AG08396 (cell line): ENCODE measurements around the gene SKA3.
"Not testable (repeated sequence)": the region's sequence is repeated elsewhere in the genome, so short reads cannot be mapped to it uniquely, and the experiment has no call there.

Experiments used
- DNase-seq: peaks from one replicate; pipeline ENCODE4 v3.0.0; 2012; ENCODE audit warnings: low spot score, mixed read lengths

The SKA3 gene

GRCh38 chr13:21165606-21166005 is 10.7 kb downstream of the SKA3 start:
- not testable (repeated sequence) for DNase-seq

- no peak for DNase-seq
These were observed 11.7 kb downstream of the SKA3 start for GRCh38 chr13:21164631-21165030.

- DNase-seq: no peak
These were observed 24.0 kb downstream of the SKA3 start for GRCh38 chr13:21152251-21152899.

- DNase-seq: no peak
These were observed 26.3 kb downstream of the SKA3 start for GRCh38 chr13:21150013-21150412.

GRCh38 chr13:21149568-21149967 is 26.8 kb downstream of the SKA3 start:
- DNase-seq: no peak

- DNase-seq: no peak
These were observed 27.6 kb downstream of the SKA3 start for GRCh38 chr13:21148557-21149258.

- no peak for DNase-seq
These were observed 28.5 kb downstream of the SKA3 start for GRCh38 chr13:21147827-21148226.

- DNase-seq: no peak
These were observed 33.6 kb downstream of the SKA3 start for GRCh38 chr13:21142766-21143165.

GRCh38 chr13:21139374-21139773 is 37.0 kb downstream of the SKA3 start:
- DNase-seq: no peak

- no peak for DNase-seq
These were observed 37.8 kb downstream of the SKA3 start for GRCh38 chr13:21138561-21138960.

- DNase-seq: no peak
These were observed 38.7 kb downstream of the SKA3 start for GRCh38 chr13:21137696-21138095.

- not testable (repeated sequence) for DNase-seq
These were observed 40.5 kb downstream of the SKA3 start for GRCh38 chr13:21135833-21136232.

- DNase-seq: no peak
These were observed 41.9 kb downstream of the SKA3 start for GRCh38 chr13:21134475-21134874.

GRCh38 chr13:21133077-21133476 is 43.3 kb downstream of the SKA3 start:
- no peak for DNase-seq

- no peak for DNase-seq
These were observed 46.2 kb downstream of the SKA3 start for GRCh38 chr13:21130116-21130515.

- DNase-seq: no peak
These were observed 51.5 kb downstream of the SKA3 start for GRCh38 chr13:21124852-21125251.

- DNase-seq: no peak
These were observed 52.4 kb downstream of the SKA3 start for GRCh38 chr13:21123956-21124355.

- DNase-seq: no peak
These were observed 54.7 kb downstream of the SKA3 start for GRCh38 chr13:21121616-21122015.

GRCh38 chr13:21120191-21120590 is 56.2 kb downstream of the SKA3 start:
- DNase-seq: no peak

- no peak for DNase-seq
These were observed 56.8 kb downstream of the SKA3 start for GRCh38 chr13:21119526-21119925.

- DNase-seq: no peak
These were observed 58.2 kb downstream of the SKA3 start for GRCh38 chr13:21118180-21118579.

- DNase-seq: no peak
These were observed 59.1 kb downstream of the SKA3 start for GRCh38 chr13:21117104-21117809.

- no peak for DNase-seq
These were observed 60.2 kb downstream of the SKA3 start for GRCh38 chr13:21116141-21116540.
